ENCODE data around the gene SULT6B1.

The SULT6B1 gene

DNA sequence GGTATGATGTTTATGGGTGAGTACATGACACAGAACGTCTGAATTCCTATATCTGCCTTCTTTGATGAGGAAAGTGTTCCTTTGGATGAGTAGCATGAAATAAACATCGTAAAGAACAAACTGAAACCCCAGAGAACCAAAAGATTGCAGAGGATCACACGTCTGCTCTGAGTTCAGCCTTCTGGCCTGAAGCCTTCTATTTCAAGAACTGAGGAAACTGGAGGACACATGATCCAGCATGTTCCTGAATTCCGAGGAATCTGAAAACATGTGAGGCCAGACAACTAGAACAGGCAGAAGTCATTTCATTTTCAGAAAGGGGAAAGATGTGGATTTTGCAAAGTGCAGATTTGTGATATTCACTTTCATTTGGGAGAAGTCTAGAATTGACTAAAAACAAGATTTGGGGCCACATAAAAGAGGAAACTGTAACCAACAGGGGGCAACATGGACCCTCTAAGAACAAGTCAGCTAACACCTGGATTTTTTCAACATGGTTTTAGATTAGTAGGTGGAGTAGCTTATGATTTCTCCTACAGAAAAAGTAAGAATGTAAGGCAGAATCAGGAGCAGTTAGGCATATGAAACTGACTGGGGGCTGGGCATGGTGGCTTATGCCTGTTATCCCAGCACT is 8.3 kb downstream of the SULT6B1 start:
- TF ChIP-seq, protein P1, sequence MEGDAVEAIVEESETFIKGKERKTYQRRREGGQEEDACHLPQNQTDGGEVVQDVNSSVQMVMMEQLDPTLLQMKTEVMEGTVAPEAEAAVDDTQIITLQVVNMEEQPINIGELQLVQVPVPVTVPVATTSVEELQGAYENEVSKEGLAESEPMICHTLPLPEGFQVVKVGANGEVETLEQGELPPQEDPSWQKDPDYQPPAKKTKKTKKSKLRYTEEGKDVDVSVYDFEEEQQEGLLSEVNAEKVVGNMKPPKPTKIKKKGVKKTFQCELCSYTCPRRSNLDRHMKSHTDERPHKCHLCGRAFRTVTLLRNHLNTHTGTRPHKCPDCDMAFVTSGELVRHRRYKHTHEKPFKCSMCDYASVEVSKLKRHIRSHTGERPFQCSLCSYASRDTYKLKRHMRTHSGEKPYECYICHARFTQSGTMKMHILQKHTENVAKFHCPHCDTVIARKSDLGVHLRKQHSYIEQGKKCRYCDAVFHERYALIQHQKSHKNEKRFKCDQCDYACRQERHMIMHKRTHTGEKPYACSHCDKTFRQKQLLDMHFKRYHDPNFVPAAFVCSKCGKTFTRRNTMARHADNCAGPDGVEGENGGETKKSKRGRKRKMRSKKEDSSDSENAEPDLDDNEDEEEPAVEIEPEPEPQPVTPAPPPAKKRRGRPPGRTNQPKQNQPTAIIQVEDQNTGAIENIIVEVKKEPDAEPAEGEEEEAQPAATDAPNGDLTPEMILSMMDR (IDR thresholded peaks at IDR 0.05; ENCODE audit: unreplicated experiment in 3 of 3): no peak
- peaks cover 3% of the 10 kb centered on the region for H3K27me3 Mint-ChIP-seq (ENCODE audit: low read depth)
- H3K4me3 Mint-ChIP-seq: no peak overlapping the region
- H3K27ac Mint-ChIP-seq: no peak overlapping the region
- no peaks in the 10 kb centered on the region for H3K9me3 Mint-ChIP-seq
- no peaks in the 10 kb centered on the region for H3K36me3 Mint-ChIP-seq (ENCODE audit: low read depth)
- peaks cover 9% of the 10 kb centered on the region for H3K4me1 Mint-ChIP-seq

GRCh38 chr2:37173741-37174140 is 14.7 kb downstream of the SULT6B1 start:
- H3K9me3 Mint-ChIP-seq: no peaks in the 10 kb centered on the region
- TF ChIP-seq, protein P1 (IDR thresholded peaks at IDR 0.05; ENCODE audit: unreplicated experiment in 3 of 3): no peak
- no peak overlapping the region for H3K27ac Mint-ChIP-seq
- no peaks in the 10 kb centered on the region for H3K27me3 Mint-ChIP-seq (ENCODE audit: low read depth)
- no peaks in the 10 kb centered on the region for H3K36me3 Mint-ChIP-seq (ENCODE audit: low read depth)
- no peak overlapping the region for H3K4me3 Mint-ChIP-seq
- H3K4me1 Mint-ChIP-seq: no peaks in the 10 kb centered on the region

DNA sequence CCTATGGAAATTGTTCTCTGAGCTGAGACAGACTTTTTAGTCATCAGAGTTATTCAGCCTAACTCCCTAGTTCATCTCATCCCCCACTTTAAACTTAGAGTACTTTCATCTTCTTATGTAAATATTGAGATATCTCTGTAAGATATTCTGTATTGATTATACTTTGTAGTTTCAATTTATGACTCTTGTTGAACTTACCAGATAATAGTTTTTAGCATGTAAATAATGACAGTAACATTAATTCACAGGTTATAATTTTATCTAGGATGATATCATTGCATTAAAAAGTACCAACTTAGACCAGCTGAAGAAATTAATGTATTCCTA is 16.9 kb downstream of the SULT6B1 start:
- Mint-ChIP-seq H3K36me3 (ENCODE audit: low read depth) (no peaks in the 10 kb centered on the region), H3K4me3 (no peak overlapping the region), H3K9me3 (no peaks in the 10 kb centered on the region), H3K4me1 (no peaks in the 10 kb centered on the region), H3K27ac (no peak overlapping the region), H3K27me3 (ENCODE audit: low read depth) (no peaks in the 10 kb centered on the region)
- TF ChIP-seq, protein P1 (IDR thresholded peaks at IDR 0.05; ENCODE audit: unreplicated experiment in 3 of 3): no peak

- peaks cover 17% of the 10 kb centered on the region for H3K9me3 Mint-ChIP-seq
- H3K36me3 Mint-ChIP-seq (ENCODE audit: low read depth): peaks cover 10% of the 10 kb centered on the region
- H3K27me3 Mint-ChIP-seq (ENCODE audit: low read depth): no peaks in the 10 kb centered on the region
- no peak overlapping the region for H3K27ac Mint-ChIP-seq
- TF ChIP-seq, protein P1 (IDR thresholded peaks at IDR 0.05; ENCODE audit: unreplicated experiment in 3 of 3): peak; percentile 47 to 63 (median 48)
- H3K4me3 Mint-ChIP-seq: no peak overlapping the region
- H3K4me1 Mint-ChIP-seq: no peaks in the 10 kb centered on the region
These were observed 20.1 kb downstream of the SULT6B1 start for GRCh38 chr2:37168217-37168981.

DNA sequence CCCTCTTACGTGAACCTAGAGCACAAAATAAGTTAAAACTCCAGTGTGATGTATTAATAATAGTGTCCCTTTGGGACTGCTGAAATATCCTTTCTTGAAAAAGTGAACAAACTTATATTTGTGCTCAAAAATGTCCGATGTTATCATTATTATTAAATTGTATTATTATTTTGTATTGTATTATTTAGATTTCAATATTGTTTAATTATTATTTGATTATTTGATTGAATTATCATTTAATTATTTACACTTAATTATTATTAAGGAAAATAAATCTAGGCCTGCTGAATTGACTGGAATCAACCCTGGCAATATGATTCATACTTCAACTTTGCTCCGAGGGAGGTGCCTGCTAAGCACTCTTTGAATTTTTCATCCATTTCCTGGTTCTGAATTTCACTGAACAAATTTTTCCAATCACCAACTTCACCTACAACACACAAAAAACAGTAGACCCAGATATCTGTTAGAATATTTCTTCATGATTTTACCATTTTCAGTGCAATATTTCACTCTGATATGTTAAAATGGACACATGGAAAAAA is 20.8 kb downstream of the SULT6B1 start:
- no peaks in the 10 kb centered on the region for H3K27me3 Mint-ChIP-seq (ENCODE audit: low read depth)
- TF ChIP-seq, protein P1 (IDR thresholded peaks at IDR 0.05; ENCODE audit: unreplicated experiment in 3 of 3): no peak
- peaks cover 10% of the 10 kb centered on the region for H3K36me3 Mint-ChIP-seq (ENCODE audit: low read depth)
- H3K4me3 Mint-ChIP-seq: no peak overlapping the region
- H3K4me1 Mint-ChIP-seq: no peaks in the 10 kb centered on the region
- H3K9me3 Mint-ChIP-seq: peaks cover 20% of the 10 kb centered on the region
- H3K27ac Mint-ChIP-seq: no peak overlapping the region
